Measurements from ENCODE around the gene ELOVL1. TPM values are rescaled to one million over a fixed set of nuclear protein-coding genes. Genes with fewer than 3 reads are reported as not detected.

The ELOVL1 gene
- total and polyA plus RNA-seq, 2 of the 13 experiments (the other 11 are each of a cell fraction or from before 2014, with no cell fraction given) = 55.2 to 77.4 TPM

DNA sequence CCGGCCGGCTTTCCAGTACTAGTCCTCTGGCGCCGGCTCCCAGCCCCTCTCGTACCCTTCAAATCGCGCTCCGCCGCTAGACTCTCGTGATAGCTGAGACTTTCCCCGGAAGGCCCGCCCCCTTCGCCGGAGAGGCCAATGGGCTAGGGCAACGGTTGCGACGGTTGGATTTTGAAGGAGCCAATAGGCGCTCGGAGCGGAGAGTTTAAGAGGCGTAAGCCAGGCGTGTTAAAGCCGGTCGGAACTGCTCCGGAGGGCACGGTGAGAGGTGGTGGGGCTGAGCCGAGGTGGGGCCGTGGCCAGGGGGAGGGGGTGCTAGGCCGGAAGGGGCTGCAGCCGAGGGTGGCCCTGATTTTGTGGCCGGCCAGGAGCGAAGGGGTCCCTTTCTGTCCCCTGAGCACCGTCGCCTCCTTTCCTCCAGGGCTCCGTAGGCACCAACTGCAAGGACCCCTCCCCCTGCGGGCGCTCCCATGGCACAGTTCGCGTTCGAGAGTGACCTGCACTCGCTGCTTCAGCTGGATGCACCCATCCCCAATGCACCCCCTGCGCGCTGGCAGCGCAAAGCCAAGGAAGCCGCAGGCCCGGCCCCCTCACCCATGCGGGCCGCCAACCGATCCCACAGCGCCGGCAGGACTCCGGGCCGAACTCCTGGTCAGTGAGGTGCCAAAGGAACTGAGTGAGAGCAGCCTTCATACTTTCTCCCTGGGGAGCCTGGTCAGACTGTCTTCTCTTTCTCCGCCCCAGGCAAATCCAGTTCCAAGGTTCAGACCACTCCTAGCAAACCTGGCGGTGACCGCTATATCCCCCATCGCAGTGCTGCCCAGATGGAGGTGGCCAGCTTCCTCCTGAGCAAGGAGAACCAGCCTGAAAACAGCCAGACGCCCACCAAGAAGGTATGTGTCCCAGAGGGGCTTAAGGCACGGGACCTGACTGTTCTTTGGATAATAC lies 8.8 kb downstream of the ELOVL1 start, which contains the start of gene CDC20 (continued):
- TF ChIP-seq, protein P1, sequence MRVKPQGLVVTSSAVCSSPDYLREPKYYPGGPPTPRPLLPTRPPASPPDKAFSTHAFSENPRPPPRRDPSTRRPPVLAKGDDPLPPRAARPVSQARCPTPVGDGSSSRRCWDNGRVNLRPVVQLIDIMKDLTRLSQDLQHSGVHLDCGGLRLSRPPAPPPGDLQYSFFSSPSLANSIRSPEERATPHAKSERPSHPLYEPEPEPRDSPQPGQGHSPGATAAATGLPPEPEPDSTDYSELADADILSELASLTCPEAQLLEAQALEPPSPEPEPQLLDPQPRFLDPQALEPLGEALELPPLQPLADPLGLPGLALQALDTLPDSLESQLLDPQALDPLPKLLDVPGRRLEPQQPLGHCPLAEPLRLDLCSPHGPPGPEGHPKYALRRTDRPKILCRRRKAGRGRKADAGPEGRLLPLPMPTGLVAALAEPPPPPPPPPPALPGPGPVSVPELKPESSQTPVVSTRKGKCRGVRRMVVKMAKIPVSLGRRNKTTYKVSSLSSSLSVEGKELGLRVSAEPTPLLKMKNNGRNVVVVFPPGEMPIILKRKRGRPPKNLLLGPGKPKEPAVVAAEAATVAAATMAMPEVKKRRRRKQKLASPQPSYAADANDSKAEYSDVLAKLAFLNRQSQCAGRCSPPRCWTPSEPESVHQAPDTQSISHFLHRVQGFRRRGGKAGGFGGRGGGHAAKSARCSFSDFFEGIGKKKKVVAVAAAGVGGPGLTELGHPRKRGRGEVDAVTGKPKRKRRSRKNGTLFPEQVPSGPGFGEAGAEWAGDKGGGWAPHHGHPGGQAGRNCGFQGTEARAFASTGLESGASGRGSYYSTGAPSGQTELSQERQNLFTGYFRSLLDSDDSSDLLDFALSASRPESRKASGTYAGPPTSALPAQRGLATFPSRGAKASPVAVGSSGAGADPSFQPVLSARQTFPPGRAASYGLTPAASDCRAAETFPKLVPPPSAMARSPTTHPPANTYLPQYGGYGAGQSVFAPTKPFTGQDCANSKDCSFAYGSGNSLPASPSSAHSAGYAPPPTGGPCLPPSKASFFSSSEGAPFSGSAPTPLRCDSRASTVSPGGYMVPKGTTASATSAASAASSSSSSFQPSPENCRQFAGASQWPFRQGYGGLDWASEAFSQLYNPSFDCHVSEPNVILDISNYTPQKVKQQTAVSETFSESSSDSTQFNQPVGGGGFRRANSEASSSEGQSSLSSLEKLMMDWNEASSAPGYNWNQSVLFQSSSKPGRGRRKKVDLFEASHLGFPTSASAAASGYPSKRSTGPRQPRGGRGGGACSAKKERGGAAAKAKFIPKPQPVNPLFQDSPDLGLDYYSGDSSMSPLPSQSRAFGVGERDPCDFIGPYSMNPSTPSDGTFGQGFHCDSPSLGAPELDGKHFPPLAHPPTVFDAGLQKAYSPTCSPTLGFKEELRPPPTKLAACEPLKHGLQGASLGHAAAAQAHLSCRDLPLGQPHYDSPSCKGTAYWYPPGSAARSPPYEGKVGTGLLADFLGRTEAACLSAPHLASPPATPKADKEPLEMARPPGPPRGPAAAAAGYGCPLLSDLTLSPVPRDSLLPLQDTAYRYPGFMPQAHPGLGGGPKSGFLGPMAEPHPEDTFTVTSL (CRISPR knock-in tag; IDR thresholded peaks at IDR 0.05; ENCODE audit: borderline replicate concordance) = no peak
- TF ChIP-seq, protein P2, sequence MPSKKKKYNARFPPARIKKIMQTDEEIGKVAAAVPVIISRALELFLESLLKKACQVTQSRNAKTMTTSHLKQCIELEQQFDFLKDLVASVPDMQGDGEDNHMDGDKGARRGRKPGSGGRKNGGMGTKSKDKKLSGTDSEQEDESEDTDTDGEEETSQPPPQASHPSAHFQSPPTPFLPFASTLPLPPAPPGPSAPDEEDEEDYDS (CRISPR knock-in tag; IDR thresholded peaks at IDR 0.05) = peak; percentile 90
- TF ChIP-seq MATR3 (CRISPR knock-in tag; IDR thresholded peaks at IDR 0.05) = no peak
- TF ChIP-seq ZNF451 (CRISPR knock-in tag; IDR thresholded peaks at IDR 0.05) = 0 out of 2 replicates have a peak, but pooled peaks have one; percentile 29
- TF ChIP-seq, protein P3, sequence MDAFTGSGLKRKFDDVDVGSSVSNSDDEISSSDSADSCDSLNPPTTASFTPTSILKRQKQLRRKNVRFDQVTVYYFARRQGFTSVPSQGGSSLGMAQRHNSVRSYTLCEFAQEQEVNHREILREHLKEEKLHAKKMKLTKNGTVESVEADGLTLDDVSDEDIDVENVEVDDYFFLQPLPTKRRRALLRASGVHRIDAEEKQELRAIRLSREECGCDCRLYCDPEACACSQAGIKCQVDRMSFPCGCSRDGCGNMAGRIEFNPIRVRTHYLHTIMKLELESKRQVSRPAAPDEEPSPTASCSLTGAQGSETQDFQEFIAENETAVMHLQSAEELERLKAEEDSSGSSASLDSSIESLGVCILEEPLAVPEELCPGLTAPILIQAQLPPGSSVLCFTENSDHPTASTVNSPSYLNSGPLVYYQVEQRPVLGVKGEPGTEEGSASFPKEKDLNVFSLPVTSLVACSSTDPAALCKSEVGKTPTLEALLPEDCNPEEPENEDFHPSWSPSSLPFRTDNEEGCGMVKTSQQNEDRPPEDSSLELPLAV (CRISPR knock-in tag; conservative IDR thresholded peaks at IDR 0.05; ENCODE audit: low read depth) = peak; percentile 94; the same call in 1 of the 2 replicates
- TF ChIP-seq, protein P4, sequence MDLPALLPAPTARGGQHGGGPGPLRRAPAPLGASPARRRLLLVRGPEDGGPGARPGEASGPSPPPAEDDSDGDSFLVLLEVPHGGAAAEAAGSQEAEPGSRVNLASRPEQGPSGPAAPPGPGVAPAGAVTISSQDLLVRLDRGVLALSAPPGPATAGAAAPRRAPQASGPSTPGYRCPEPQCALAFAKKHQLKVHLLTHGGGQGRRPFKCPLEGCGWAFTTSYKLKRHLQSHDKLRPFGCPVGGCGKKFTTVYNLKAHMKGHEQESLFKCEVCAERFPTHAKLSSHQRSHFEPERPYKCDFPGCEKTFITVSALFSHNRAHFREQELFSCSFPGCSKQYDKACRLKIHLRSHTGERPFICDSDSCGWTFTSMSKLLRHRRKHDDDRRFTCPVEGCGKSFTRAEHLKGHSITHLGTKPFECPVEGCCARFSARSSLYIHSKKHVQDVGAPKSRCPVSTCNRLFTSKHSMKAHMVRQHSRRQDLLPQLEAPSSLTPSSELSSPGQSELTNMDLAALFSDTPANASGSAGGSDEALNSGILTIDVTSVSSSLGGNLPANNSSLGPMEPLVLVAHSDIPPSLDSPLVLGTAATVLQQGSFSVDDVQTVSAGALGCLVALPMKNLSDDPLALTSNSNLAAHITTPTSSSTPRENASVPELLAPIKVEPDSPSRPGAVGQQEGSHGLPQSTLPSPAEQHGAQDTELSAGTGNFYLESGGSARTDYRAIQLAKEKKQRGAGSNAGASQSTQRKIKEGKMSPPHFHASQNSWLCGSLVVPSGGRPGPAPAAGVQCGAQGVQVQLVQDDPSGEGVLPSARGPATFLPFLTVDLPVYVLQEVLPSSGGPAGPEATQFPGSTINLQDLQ (CRISPR knock-in tag; IDR thresholded peaks at IDR 0.05) = 0 out of 2 replicates have a peak, but pooled peaks have one; percentile 41
- peak; percentile 98 for TF ChIP-seq BORCS8-MEF2B (CRISPR knock-in tag; IDR thresholded peaks at IDR 0.05)
- TF ChIP-seq, protein P5, sequence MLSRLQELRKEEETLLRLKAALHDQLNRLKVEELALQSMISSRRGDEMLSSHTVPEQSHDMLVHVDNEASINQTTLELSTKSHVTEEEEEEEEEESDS (CRISPR knock-in tag; IDR thresholded peaks at IDR 0.05; ENCODE audit: borderline replicate concordance) = peak; percentile 97
- TF ChIP-seq ZNF350 (CRISPR knock-in tag; IDR thresholded peaks at IDR 0.05; ENCODE audit: borderline replicate concordance, low read depth) = peak; percentile 57; the same call in 1 of the 2 replicates
- TF ChIP-seq FOXK1 (CRISPR knock-in tag; IDR thresholded peaks at IDR 0.05; ENCODE audit: borderline replicate concordance, low read depth) = peak; percentile 52; the same call in 1 of the 2 replicates
- TF ChIP-seq WIZ (CRISPR knock-in tag; IDR thresholded peaks at IDR 0.05) = no peak
- TF ChIP-seq ELF1 (CRISPR knock-in tag; IDR thresholded peaks at IDR 0.05) = peak; percentile 78
- TF ChIP-seq, protein P6, sequence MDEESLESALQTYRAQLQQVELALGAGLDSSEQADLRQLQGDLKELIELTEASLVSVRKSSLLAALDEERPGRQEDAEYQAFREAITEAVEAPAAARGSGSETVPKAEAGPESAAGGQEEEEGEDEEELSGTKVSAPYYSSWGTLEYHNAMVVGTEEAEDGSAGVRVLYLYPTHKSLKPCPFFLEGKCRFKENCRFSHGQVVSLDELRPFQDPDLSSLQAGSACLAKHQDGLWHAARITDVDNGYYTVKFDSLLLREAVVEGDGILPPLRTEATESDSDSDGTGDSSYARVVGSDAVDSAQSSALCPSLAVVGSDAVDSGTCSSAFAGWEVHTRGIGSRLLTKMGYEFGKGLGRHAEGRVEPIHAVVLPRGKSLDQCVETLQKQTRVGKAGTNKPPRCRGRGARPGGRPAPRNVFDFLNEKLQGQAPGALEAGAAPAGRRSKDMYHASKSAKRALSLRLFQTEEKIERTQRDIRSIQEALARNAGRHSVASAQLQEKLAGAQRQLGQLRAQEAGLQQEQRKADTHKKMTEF (CRISPR knock-in tag; IDR thresholded peaks at IDR 0.05) = peak; percentile 17; the same call in 1 of the 2 replicates
- no peak for TF ChIP-seq ZNF556 (CRISPR knock-in tag; IDR thresholded peaks at IDR 0.05; ENCODE audit: borderline replicate concordance)
- no peak for TF ChIP-seq ZNF234 (CRISPR knock-in tag; conservative IDR thresholded peaks at IDR 0.05)
